Astrocyte of the cerebellum (primary cell): ENCODE measurements around the gene TMEM170B.

Experiments
- DNase-seq: peaks from one replicate; pipeline ENCODE4 v3.0.0-alpha.2; 2011; ENCODE audit warnings: low read depth
- H3K4me3 ChIP-seq: 2 replicates; pipeline ENCODE4 v1.5.1; 2011; ENCODE audit warnings: mild to moderate bottlenecking, low read depth, low read length, moderate library complexity
- CTCF ChIP-seq: IDR thresholded peaks from 2 replicates; pipeline ENCODE4 v1.5.1; 2012; ENCODE audit warnings: low read length, low read depth, moderate library complexity, mild to moderate bottlenecking; ENCODE audit errors: missing control alignments
- in situ Hi-C: cut with HindIII; loops from 2 replicates; pipeline ENCODE4 v1.10.0; 2017; ENCODE audit warnings: low sequenced_read_pairs

TMEM170B gene

DNA sequence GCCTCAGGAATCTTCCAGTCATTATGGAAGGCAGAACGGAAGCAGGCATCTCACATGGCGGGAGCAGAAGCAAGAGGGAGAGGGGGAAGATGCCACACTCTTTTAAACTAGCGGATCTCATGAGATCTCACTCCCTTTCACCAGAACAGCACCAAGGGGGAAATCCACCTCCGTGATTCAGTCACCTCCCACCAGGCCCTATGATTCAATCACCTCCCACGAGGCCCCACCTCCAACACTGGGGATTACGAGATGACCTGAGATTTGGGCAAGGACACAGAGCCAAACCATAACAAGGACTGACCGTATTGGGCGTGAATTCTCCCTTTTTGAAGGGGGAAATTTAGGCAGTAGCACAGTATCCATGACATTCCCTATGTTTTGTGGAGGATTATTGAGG is 88.8 kb downstream of the TMEM170B start:
- DNase-seq: no peak
- no peak for TF ChIP-seq CTCF
- no peak overlapping the region for H3K4me3 ChIP-seq
- in situ Hi-C loops: no loop called here

DNA sequence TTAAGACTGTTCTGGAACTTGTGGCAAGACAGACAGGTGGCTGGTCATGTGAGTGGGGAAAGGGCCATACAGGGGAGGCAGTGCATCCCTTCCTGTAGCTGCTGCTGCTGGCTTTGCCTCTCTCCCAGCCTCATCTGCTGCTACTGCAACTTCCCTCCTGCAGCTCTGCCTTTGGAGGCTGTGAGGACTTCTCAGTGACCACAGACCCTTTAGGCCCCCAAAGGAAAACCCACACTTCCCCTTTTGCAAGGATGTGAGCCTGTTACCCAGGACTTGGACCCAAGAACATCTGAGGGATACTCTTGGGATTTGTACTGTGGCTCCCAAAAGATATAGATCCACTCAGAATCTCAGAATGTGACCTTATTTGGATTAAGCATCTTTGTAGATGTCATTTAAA is 91.0 kb downstream of the TMEM170B start:
- in situ Hi-C loops: no loop called here
- H3K4me3 ChIP-seq: no peak overlapping the region
- DNase-seq: no peak
- TF ChIP-seq CTCF: no peak

DNA sequence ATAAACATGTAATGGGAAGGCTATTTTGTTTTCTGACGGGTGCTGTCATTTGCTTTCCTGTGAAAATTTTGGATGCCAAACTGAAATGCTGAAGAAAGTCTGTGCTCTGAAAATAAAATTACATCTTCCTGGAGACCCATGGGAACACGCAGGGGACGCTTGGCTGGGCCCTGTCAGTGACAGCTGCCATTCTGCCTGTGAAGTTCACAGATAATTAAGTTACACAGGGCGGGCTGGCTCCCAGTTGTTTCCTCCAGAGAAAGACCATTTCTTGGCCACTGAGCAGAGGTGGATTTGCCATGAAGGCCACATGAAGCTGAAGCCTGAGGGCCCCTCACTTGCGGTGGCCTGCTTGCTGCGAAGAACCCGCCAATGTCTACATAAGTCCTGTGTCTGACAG is 93.5 kb downstream of the TMEM170B start:
- TF ChIP-seq CTCF: no peak
- no peak for DNase-seq
- in situ Hi-C loops: no loop called here
- no peak overlapping the region for H3K4me3 ChIP-seq

GRCh38 chr6:11631539-11631938 is 94.0 kb downstream of the TMEM170B start:
- TF ChIP-seq CTCF: no peak
- no peak for DNase-seq
- in situ Hi-C loops: no loop called here
- no peak overlapping the region for H3K4me3 ChIP-seq

DNA sequence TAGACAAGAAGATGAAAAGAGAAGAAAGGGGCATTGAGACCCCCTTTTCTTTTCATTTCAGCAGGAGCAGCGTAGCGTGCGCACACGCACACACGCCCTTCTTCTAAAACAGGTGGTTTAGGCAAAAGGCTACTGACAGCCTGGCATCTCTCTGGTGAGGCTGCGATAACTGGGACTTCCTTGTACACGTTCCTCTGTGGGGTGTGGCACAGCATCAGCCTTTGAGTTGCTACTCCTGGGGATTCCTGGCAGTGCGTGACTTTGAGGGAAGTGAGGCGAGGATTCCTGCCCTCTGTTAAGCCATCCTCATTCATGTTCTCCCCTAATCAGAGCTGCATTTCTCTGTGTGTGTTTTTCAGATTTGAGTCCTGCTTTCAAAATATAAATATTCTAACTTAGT is 94.7 kb downstream of the TMEM170B start:
- in situ Hi-C loops: no loop called here
- TF ChIP-seq CTCF: no peak
- DNase-seq: no peak
- H3K4me3 ChIP-seq: no peak overlapping the region

DNA sequence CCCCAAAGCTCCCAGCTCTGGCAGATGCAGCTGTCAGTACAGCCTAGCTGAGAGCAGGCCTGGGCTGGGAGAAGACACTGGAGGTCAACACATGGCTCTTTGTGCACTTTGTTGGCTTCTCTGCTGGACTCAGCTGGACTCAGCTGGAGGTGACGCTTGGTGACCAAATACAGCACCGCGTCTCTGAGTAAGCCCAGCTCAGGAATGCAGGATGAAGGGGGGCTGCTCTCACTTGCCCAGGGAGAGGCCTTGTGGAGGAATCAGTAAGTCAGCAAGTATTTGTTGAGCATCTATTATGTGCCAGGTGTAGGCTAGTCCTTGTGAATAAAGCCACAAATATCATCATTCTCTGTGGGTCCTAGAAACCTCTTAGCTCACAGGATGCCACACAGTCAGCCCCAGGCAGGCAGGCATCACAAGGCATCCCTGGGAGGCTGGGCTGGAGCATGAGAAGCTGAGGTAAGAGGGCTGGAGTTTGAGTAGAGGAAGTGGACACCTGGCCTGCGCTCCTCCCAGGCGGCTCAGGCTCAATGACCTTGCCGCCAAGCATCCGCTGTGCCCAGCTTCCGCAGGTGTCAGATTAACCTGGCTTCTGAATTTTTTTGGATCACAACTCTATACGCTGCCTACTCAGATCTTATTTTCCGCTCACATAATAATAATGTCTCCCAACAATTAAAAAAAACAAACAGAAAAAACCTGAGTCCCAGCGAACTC is 95.4 kb downstream of the TMEM170B start:
- in situ Hi-C loops: no loop called here
- TF ChIP-seq CTCF: no peak
- no peak overlapping the region for H3K4me3 ChIP-seq
- no peak for DNase-seq
